Activated naive CD4-positive, alpha-beta T cell treated with anti-CD3 and anti-CD28 coated beads, Interleukin-2, amount 10 ng/mL, durations not matched to agents 7 days and 5 days (primary cell): ENCODE measurements around the gene RIMS3.

Experiments used
- CTCF ChIA-PET: fragments of 350-600 bp; sonication (Branson Sonifier 250); formaldehyde crosslinking; loops from one replicate; lab custom pipeline; 2021; ENCODE audit warnings: antibody characterized with exemption; lab: Charles Lee
- DNase-seq: peaks from one replicate; pipeline ENCODE4 v3.0.0-alpha.2; 2020
- H3K27ac Mint-ChIP-seq: one replicate; pipeline ENCODE4 v1.8.0; 2021; ENCODE audit warnings: mild to moderate bottlenecking, moderate library complexity, mixed read lengths
- H3K27me3 Mint-ChIP-seq: one replicate; pipeline ENCODE4 v1.8.0; 2021; ENCODE audit warnings: mild to moderate bottlenecking, mixed read lengths
- H3K36me3 Mint-ChIP-seq: one replicate; pipeline ENCODE4 v1.8.0; 2021; ENCODE audit warnings: mixed read lengths
- H3K4me1 Mint-ChIP-seq: one replicate; pipeline ENCODE4 v1.8.0; 2021; ENCODE audit warnings: mixed read lengths
- H3K4me3 Mint-ChIP-seq: one replicate; pipeline ENCODE4 v1.8.0; 2021; ENCODE audit warnings: mild to moderate bottlenecking, moderate library complexity, mixed read lengths
- H3K9me3 Mint-ChIP-seq: one replicate; pipeline ENCODE4 v1.8.0; 2021; ENCODE audit warnings: mixed read lengths

RIMS3 gene

DNA sequence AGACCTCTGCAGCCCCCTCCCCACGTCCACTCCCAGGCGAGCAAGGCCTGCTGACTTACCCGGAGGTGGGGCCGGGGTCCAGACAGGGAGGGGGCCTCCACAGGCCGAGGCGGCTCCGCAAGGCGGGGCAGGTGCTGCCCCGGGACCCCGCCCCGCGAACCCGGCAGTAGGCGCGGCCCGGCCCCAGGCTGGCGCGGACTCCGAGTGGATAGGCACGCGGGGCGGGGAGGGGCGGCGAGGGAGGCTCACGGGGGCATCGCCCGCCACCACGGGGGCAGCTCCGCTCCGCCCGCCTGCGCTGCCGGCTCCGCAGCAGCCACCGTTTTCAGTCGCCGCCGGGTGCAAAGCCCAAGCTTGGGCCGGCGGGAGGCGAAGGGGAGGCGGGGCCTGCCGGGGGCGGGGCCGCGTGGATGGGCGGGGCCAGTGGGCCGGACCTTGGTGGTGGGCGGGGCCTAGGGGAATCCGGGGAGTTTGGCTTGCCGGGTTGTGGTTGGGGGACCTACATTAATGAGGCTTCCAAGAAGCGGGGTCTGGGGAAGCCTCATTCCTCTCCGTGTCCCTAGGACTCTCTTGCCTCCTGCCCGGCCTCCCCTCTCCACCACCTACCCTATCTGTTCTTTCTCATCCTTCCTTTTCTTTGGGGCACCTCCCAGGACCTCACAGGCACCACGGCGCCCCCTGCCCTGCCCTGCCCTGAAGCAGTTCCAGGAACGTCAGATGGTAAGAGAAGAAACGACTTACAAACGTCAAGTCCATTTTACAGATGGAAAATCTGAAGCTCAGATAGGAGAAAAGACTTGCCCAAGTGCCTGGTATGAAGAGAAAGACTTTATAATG is at the start of gene RIMS3:
Gene RIMS3 (minus strand): TSS at position 348 of the 837 bp plus-strand sequence. CDS start 23,757 bp downstream, outside the sequence.
- Mint-ChIP-seq H3K36me3 (no peaks in the 10 kb centered on the region), H3K27me3 (peaks cover 28% of the 10 kb centered on the region), H3K4me3 (peak within 1 kb of the TSS; percentile 83), H3K4me1 (peaks cover 21% of the 10 kb centered on the region), H3K27ac (peak within 1 kb of the TSS; percentile 84), H3K9me3 (no peaks in the 10 kb centered on the region)
- CTCF ChIA-PET = interaction anchor here (0.7 to 1.3 kb wide), 3 partner anchors 40 to 284 kb away, joined by 3 to 4 read pairs (median 3); no protein-coding TSS in a partner anchor
- peak; percentile 86 for DNase-seq

DNA sequence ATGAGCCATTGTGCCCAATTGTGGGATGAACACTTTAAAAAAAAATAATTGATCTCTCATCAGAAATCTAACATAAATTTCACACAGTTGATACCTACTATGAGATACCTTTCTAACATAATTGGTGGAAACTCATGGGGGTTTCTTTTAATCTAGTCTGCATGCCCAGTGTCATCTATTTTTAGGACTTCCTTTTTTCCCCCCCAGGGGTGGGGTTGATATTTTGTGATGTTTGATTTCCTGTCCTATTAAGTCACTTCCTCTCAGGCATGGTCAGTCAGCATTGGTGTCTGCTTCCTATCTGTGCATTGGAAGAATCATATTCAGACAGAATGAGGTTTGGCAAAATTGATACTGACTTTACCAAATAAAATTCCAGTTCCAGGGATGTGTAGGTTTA is 47.5 kb upstream of the RIMS3 start:
- peak; percentile 23 for DNase-seq
- H3K27me3 Mint-ChIP-seq = no peaks in the 10 kb centered on the region
- no peaks in the 10 kb centered on the region for H3K9me3 Mint-ChIP-seq
- CTCF ChIA-PET = no interaction called here
- H3K4me1 Mint-ChIP-seq = peaks cover 65% of the 10 kb centered on the region
- H3K4me3 Mint-ChIP-seq = peak overlapping the region; percentile 43
- peaks cover 43% of the 10 kb centered on the region for H3K36me3 Mint-ChIP-seq
- H3K27ac Mint-ChIP-seq = peak overlapping the region; percentile 80

DNA sequence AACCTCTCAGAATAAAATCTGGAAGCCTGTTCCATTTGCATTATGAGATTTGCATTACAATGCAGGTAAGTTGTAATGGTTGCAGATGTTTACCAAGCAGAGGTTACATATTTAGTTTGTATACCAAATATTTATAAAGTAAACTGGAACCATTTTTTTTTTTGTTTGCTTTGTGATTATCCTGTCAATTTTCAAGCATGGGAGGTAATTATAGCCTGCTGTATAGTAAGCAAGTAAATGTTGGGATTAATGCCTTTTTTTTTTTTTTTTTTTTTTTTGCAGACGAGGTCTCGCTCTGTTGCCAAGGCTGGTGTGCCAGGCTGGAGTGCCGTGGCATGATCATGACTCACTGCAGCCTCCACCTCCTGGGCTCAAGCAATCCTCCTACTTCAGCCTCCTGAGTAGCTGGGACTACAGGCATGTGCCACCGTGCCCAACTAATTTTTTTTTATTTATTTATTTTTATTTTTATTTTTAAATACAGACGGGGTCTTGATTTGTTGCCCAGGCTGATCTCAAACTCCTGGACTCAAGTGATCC is 47.0 kb upstream of the RIMS3 start:
- no peaks in the 10 kb centered on the region for H3K27me3 Mint-ChIP-seq
- H3K4me1 Mint-ChIP-seq = peaks cover 68% of the 10 kb centered on the region
- no peak for DNase-seq
- H3K9me3 Mint-ChIP-seq = no peaks in the 10 kb centered on the region
- H3K36me3 Mint-ChIP-seq = peaks cover 43% of the 10 kb centered on the region
- H3K4me3 Mint-ChIP-seq = no peak overlapping the region
- H3K27ac Mint-ChIP-seq = peak overlapping the region; percentile 80
- CTCF ChIA-PET = interaction anchor here (1.5 kb wide), 1 partner anchor 21 kb away, joined by 3 read pairs; the partner anchor contains the start of gene NFYC

DNA sequence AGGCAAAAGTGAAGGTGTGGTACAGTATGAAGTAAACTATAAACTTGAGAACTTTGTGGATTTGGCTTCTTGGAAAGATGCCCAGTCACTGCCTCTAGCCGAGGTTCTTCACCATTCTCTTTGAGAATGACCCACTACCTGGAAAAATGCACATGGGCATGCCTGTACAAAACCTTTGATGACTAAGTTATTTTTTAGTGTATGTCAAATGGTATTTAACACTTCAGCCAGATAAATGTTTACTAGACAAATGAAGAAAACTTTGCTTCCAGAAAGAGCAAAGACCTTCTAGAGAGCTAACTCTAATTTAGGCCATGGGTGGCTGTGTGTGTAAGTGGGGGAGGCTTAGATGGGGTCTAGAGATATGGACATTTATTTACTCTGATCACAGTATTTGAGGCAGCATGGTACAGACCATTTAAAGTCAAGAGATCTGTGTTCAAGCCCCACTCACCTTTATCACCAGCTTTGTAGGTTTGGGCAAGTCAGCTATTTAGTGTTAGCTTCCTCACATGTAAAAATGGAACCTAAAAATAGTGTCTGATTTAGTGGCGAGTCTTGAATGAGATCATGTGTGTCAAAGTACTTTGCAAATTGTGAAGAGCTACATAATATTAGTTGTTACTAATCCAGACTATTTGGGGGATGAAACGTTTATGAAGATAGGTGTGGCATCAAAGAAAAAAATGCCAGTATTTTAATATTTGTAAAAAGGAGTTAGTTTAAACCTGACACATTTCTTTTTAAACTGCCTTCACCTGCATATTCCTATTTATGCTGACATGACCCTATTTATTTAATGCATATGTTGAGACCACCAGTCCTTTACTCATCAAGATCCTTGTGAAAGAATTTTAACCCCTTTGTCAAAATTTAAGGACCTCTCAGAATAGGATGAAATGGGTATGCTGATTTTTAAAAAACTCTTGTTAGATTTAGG is 46.3 kb upstream of the RIMS3 start:
- CTCF ChIA-PET = interaction anchor here (0.7 to 1.5 kb wide), 3 partner anchors 18 to 63 kb away, joined by 3 read pairs; partner anchors contain the start of gene NFYC
- no peaks in the 10 kb centered on the region for H3K9me3 Mint-ChIP-seq
- H3K27ac Mint-ChIP-seq = peak overlapping the region; percentile 81

DNA sequence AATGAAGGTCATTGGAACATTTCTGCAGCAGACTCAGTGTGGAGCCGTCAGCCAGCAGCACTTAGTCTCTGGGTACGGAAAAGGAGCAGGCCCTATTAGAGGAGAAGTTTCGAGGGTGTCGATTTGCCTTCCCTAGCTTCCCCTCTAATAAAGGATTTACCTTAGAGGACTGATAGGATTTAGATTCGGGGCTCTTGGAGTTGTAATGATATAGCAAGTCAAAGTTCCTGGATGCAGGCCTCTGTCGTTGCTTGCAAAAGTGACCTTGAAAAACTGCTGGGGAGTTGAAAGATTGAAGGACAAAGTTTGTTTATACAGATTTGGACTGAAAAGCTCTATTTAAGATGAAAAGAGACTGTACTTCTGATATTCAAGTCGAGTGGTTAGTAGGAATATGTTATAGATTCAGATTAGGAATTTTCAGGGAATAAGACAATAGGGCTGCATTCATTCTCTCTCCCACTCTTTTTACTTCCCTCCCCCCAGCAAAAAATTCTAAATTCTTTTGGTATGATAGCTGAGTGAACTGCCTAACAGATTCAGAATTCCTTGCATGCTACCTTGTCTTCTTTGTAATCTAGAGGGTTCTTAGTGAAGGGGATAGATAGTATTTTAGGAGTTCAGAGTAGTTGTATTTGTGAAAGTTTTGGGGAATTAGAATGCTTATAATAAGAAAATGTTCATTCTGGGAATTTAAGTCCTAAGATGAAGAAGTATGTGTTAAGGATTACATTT is 45.3 kb upstream of the RIMS3 start:
- CTCF ChIA-PET = interaction anchor here (0.6 to 1.5 kb wide), 4 partner anchors 12 to 64 kb away, joined by 3 read pairs; partner anchors contain the start of gene NFYC
- DNase-seq = no peak
- Mint-ChIP-seq H3K9me3 (no peaks in the 10 kb centered on the region), H3K27me3 (no peaks in the 10 kb centered on the region), H3K36me3 (peaks cover 35% of the 10 kb centered on the region), H3K4me1 (peaks cover 64% of the 10 kb centered on the region), H3K4me3 (peak overlapping the region; percentile 86), H3K27ac (peak overlapping the region; percentile 66)

More for the DNA sequence above, 46.3 kb upstream of the RIMS3 start:
- Mint-ChIP-seq H3K27me3 (no peaks in the 10 kb centered on the region), H3K4me3 (peak overlapping the region; percentile 36), H3K36me3 (peaks cover 40% of the 10 kb centered on the region), H3K4me1 (peaks cover 68% of the 10 kb centered on the region)
- no peak for DNase-seq

DNA sequence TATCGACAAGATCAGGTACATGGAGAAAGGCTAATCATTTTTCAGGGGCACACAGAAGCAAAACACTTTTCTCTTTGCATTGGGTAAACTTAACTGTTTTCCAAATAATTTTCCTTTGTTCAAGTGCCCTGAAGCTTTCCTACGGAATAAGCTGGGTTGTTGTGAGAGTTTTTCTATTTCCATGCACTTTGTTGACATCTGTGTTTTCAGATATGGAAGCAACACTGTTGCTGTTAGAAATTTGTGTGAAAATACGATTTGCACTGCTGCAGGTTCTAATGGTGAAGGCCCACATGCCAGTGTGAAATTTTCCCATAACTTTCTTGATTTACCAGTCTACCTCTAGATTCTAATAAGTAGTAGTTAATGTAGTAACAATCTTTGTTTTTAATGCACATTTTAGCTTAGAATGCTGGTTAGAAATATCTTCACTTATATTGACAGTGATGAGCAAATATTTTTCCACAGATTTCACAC is 44.4 kb upstream of the RIMS3 start:
- H3K9me3 Mint-ChIP-seq = no peaks in the 10 kb centered on the region
- no peaks in the 10 kb centered on the region for H3K27me3 Mint-ChIP-seq
- peak overlapping the region; percentile 91 for H3K27ac Mint-ChIP-seq
- CTCF ChIA-PET = interaction anchor here (0.7 to 1.0 kb wide), 2 partner anchors 16 to 64 kb away, joined by 3 read pairs; no protein-coding TSS in a partner anchor
- peaks cover 31% of the 10 kb centered on the region for H3K36me3 Mint-ChIP-seq
- peak overlapping the region; percentile 86 for H3K4me3 Mint-ChIP-seq
- DNase-seq = no peak
- H3K4me1 Mint-ChIP-seq = peaks cover 59% of the 10 kb centered on the region

DNA sequence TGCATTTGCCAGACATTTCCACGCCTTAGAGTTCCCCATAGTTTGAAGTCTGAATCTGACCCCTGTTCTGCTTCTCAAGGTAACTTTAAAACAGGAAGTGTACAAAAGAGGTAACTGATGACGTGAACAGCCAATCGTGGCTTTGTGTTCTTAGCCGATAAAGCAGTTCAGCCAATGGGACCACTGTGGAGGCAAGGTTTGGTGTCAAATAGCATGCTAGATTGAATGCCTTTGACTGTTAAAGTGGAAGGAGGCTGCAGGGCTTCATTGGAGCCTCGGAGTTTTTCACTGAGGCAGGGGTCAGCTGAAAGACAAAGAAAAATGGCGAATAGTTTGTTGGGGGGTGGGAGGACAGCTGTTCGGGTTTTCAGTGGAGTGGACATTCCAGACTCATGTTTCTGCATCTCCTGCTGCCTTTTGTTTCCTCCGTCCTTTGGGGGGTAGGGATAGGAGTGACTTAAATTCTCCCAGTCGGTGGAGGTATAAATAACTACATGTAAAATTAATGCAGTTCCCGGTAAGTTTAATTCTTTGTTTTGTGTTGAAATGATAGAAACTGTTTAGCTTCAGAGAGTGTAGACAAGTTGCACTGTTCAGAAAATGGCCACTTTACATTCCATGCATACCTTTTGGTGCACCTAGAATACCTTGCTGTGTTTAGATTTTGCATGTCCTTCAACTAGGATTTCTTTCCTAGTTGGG is 43.8 kb upstream of the RIMS3 start:
- Mint-ChIP-seq H3K4me3 (peak overlapping the region; percentile 86), H3K27ac (peak overlapping the region; percentile 91), H3K36me3 (peaks cover 33% of the 10 kb centered on the region), H3K4me1 (peaks cover 64% of the 10 kb centered on the region), H3K27me3 (no peaks in the 10 kb centered on the region), H3K9me3 (no peaks in the 10 kb centered on the region)
- DNase-seq = peak; percentile 88
- CTCF ChIA-PET = interaction anchor here (0.7 to 1.0 kb wide), 2 partner anchors 16 to 65 kb away, joined by 3 read pairs; no protein-coding TSS in a partner anchor

DNA sequence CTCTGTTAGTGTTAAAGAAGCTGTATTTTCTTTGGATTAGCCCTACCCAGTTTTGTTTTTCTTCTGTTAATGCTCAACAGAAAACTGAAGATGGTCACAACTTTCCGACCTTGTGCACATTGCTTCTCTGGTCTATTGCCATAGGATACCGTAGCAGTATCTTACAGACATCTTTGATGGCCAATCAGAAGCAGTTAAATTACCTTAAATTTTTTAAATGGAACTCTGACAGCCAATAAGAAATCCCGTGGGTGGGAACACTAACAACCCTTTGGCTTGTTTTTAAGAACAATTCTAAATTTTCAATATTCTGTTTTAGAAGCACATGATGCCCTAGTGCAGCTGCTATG is 43.2 kb upstream of the RIMS3 start:
- Mint-ChIP-seq H3K27ac (peak overlapping the region; percentile 91), H3K27me3 (no peaks in the 10 kb centered on the region), H3K36me3 (peaks cover 35% of the 10 kb centered on the region), H3K4me1 (peaks cover 65% of the 10 kb centered on the region), H3K4me3 (peak overlapping the region; percentile 86), H3K9me3 (no peaks in the 10 kb centered on the region)
- no peak for DNase-seq
- CTCF ChIA-PET = interaction anchor here (0.6 kb wide), 1 partner anchor 443 kb away, joined by 3 read pairs; no protein-coding TSS in a partner anchor

DNA sequence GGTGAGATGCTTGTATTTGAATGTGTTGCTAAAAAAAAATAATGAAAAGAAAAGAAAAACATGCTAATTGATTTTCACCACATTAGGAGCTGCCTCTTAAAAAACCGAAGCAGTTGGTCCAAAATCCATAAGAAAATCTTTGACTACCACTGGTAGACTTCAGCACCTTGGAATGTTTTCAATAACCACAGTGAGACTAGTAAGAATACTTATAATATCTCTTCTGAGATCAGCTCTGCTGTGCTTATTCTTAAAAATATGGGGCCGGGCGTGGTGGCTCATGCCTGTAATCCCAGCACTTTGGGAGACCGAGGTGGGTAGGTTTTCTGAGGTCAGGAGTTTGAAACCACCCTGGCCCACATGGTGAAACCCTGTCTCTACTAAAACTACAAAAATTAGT is 41.1 kb upstream of the RIMS3 start:
- CTCF ChIA-PET = no interaction called here
- Mint-ChIP-seq H3K27me3 (no peaks in the 10 kb centered on the region), H3K4me3 (no peak overlapping the region), H3K4me1 (peaks cover 59% of the 10 kb centered on the region), H3K36me3 (peaks cover 29% of the 10 kb centered on the region), H3K27ac (no peak overlapping the region), H3K9me3 (no peaks in the 10 kb centered on the region)
- no peak for DNase-seq

DNA sequence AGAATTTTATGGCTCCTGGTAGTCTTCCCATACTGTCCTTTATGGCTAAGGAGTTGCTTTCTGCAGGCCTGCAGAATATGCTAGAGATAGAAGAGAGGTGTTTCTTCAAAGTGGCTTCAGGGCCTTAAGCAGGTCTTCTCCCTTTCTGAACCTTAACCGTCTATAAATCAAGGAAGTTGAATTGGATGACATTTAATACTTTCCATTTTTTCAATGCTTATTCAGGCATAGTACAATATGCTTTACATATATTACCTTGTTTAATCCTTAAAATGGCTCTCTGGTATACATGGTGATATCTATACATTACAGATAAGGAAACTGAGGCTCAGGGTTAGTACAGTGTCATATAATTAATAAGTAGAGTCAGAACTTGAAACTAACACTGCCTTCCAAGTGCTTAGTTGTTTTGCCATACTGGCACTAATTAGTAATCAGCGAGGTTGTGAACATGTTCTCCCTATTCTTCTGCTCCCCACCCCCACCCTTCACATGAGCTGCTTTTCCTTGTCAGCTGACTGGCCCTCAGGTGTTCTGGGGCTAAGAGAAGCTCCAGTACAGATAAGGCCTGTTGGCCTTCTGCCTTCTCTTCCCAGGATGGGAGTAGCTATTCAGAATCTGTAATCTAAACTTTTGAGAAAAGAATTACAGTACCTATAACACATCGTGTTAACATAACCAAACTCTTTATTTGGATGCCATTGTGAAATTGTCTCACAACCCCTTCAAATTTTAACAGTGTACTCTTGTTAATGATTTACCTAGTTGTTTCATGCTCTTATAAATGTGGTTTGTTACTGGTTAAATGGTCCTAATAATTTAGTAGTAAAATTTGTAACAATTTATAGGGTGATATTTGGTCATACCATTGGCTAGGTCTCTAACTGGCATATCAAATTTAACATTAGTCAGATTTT is 39.6 kb upstream of the RIMS3 start:
- CTCF ChIA-PET = interaction anchor here (2.9 to 3.1 kb wide), 2 partner anchors 10 to 70 kb away, joined by 8 to 9 read pairs; no protein-coding TSS in a partner anchor
- Mint-ChIP-seq H3K27me3 (no peaks in the 10 kb centered on the region), H3K9me3 (no peaks in the 10 kb centered on the region), H3K27ac (no peak overlapping the region), H3K36me3 (peaks cover 20% of the 10 kb centered on the region), H3K4me3 (no peak overlapping the region), H3K4me1 (peaks cover 47% of the 10 kb centered on the region)
- DNase-seq = no peak

DNA sequence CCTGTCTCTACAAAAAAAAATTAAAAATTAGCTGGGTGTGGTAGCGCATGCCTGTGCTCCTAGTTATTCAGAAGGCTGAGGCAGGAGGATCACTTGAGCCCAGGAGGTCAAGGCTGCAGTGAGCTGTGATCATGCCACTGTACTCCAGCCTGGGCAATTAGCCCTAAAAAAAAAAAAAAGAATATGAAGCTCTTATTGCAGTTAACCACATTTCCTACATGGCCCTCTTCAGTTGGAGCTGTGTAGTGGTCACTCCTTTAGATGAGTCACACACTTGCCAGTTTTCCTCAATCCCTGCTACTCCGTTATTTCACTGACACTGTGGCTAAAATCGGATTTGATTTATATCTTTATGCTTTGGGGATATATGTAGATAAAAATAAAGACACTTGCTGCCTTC is 37.8 kb upstream of the RIMS3 start:
- no peaks in the 10 kb centered on the region for H3K9me3 Mint-ChIP-seq
- no peak overlapping the region for H3K4me3 Mint-ChIP-seq
- no peak overlapping the region for H3K27ac Mint-ChIP-seq
- H3K36me3 Mint-ChIP-seq = peaks cover 22% of the 10 kb centered on the region
- H3K4me1 Mint-ChIP-seq = peaks cover 45% of the 10 kb centered on the region
- H3K27me3 Mint-ChIP-seq = no peaks in the 10 kb centered on the region
- no peak for DNase-seq
- CTCF ChIA-PET = interaction anchor here (0.9 to 3.1 kb wide), 3 partner anchors 9 to 71 kb away, joined by 4 to 9 read pairs (median 8); no protein-coding TSS in a partner anchor
